Mesendoderm (in vitro differentiated cells): ENCODE measurements around the gene FAM13A.
A peak's percentile ranks its signal among the peaks of the same experiment; 100 is the strongest.

ENCODE experiments used
- DNase-seq: peaks from one replicate; pipeline ENCODE4 v3.0.0; 2013
- H2AK5ac ChIP-seq: 2 replicates; pipeline ENCODE4 v1.6.1; 2013; ENCODE audit warnings: low read length, inconsistent platforms
- H2BK120ac ChIP-seq: 2 replicates; pipeline ENCODE4 v1.6.1; 2013; ENCODE audit warnings: low read depth, mild to moderate bottlenecking, low read length, moderate library complexity, mixed read lengths
- H2BK15ac ChIP-seq: replicated peaks from 2 replicates; pipeline ENCODE4 v1.6.1; 2013; ENCODE audit warnings: low read depth, mild to moderate bottlenecking, moderate library complexity
- H2BK5ac ChIP-seq: 2 replicates; pipeline ENCODE4 v1.6.1; 2013; ENCODE audit warnings: low read length, inconsistent platforms
- H3K18ac ChIP-seq: 2 replicates; pipeline ENCODE4 v1.6.1; 2013; ENCODE audit warnings: mild to moderate bottlenecking, low read length, mixed read lengths
- H3K23ac ChIP-seq: one replicate; pipeline ENCODE4 v1.6.1; 2013; ENCODE audit warnings: low read length
- H3K27ac ChIP-seq: 2 replicates; pipeline ENCODE4 v1.5.1; 2013; ENCODE audit warnings: low read depth, mild to moderate bottlenecking, inconsistent platforms, low read length, moderate library complexity
- H3K27me3 ChIP-seq: 2 replicates; pipeline ENCODE4 v1.6.1; 2013; ENCODE audit warnings: low read length, control low read depth, mild to moderate bottlenecking, inconsistent platforms; ENCODE audit not compliant: insufficient read depth, poor library complexity
- H3K36me3 ChIP-seq: 2 replicates; pipeline ENCODE4 v1.6.1; 2013; ENCODE audit warnings: low read length, inconsistent platforms; ENCODE audit not compliant: control insufficient read depth, insufficient read depth
- H3K4ac ChIP-seq: one replicate; pipeline ENCODE4 v1.6.1; 2013; ENCODE audit warnings: low read depth, mild to moderate bottlenecking, low read length, moderate library complexity
- H3K4me1 ChIP-seq: 2 replicates; pipeline ENCODE4 v1.6.1; 2013; ENCODE audit warnings: low read depth, low read length, inconsistent platforms; ENCODE audit not compliant: control insufficient read depth
- H3K4me2 ChIP-seq: 2 replicates; pipeline ENCODE4 v1.6.1; 2013; ENCODE audit warnings: low read length
- H3K4me3 ChIP-seq: 2 replicates; pipeline ENCODE4 v1.5.1; 2013; ENCODE audit warnings: mild to moderate bottlenecking, low read length
- H3K56ac ChIP-seq: one replicate; pipeline ENCODE4 v1.6.1; 2013; ENCODE audit warnings: low read length
- H3K79me1 ChIP-seq: 2 replicates; pipeline ENCODE4 v1.6.1; 2013; ENCODE audit warnings: low read length, inconsistent platforms
- H3K79me2 ChIP-seq: 2 replicates; pipeline ENCODE4 v1.6.1; 2013; ENCODE audit warnings: mild to moderate bottlenecking, low read length; ENCODE audit not compliant: control insufficient read depth, insufficient read depth
- H3K9ac ChIP-seq: 2 replicates; pipeline ENCODE4 v1.6.1; 2013; ENCODE audit warnings: low read length, inconsistent platforms
- H4K5ac ChIP-seq: one replicate; pipeline ENCODE4 v1.6.1; 2013; ENCODE audit warnings: low read length
- H4K8ac ChIP-seq: one replicate; pipeline ENCODE4 v1.6.1; 2013; ENCODE audit warnings: low read depth, mild to moderate bottlenecking, control low read depth, low read length, moderate library complexity
- WGBS: extraction: QIAGEN DNeasy Blood & Tissue Kit; methylation state at CpG from one replicate; pipeline ENCODE4 v1.1.7; 2013; ENCODE audit warnings: low lambda C conversion rate, missing lambda C conversion rate; ENCODE audit not compliant: insufficient coverage; ENCODE audit errors: extremely low coverage; 5-methylcytosine and 5-hydroxymethylcytosine counted together

Gene FAM13A

DNA sequence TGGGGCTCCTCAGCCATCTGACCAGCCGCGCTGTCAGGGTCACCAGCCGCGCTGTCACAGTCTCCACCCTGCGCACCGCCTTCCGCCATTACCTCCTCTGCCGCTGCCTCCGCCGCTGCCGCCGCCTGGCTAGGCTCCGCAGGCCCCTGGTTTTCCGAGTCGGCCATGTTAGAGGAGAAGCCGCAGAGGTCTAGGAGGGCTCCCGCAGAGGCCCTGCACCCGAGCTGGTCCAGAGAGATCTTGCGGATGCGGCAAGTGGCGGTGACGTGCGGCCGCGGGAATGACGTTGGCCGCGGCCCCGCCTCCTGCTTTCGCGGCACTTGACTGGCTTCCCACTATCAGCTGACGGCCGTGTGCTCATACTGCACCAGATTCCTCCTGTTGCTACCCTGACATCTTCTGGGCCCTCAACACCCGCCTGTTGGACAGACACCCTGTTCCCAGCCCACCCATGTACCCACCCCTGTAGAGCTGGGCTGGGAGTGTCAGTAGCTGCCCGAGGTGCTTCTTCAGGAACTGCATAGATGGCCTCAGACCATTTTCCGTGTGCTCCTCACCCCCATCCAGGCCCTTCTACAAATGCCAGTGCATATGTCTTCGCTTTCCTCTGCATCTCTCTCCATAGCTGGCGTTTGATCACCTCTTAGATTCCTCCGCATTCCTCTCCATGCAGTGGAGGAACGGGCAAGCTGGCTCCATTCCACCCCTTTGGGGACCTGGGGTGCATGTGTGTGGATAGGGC lies 359.2 kb downstream of the FAM13A start, which contains the start of gene NAP1L5:
NAP1L5 (minus strand) TSS at position 242 of the 742 bp plus-strand sequence; CDS start at position 167, 75 bp downstream.
- DNase-seq = peak; percentile 63
- H3K56ac ChIP-seq = peak within 1 kb of the TSS; percentile 9
- no peaks in the 10 kb centered on the region for H3K27me3 ChIP-seq
- H4K8ac ChIP-seq = no peak within 1 kb of the TSS
- no peaks in the 10 kb centered on the region for H3K4me1 ChIP-seq
- no peak within 1 kb of the TSS for H2BK120ac ChIP-seq
- H2BK15ac ChIP-seq = no peak within 1 kb of the TSS
- H3K4ac ChIP-seq = no peak within 1 kb of the TSS
- H3K23ac ChIP-seq = no peak within 1 kb of the TSS
- no peak within 1 kb of the TSS for H2AK5ac ChIP-seq
- peak within 1 kb of the TSS; percentile 56 for H3K4me2 ChIP-seq
- peak within 1 kb of the TSS; percentile 9 for H3K9ac ChIP-seq
- no peak within 1 kb of the TSS for H3K18ac ChIP-seq
- H4K5ac ChIP-seq = no peak within 1 kb of the TSS
- H2BK5ac ChIP-seq = no peak within 1 kb of the TSS
- no CpG with 5 or more reads among the region's 40 CpGs for WGBS
- no peak within 1 kb of the TSS for H3K27ac ChIP-seq
- H3K79me2 ChIP-seq = no peaks in the 10 kb centered on the region
- H3K79me1 ChIP-seq = no peaks in the 10 kb centered on the region
- H3K4me3 ChIP-seq = peak within 1 kb of the TSS; percentile 53
- no peaks in the 10 kb centered on the region for H3K36me3 ChIP-seq

DNA sequence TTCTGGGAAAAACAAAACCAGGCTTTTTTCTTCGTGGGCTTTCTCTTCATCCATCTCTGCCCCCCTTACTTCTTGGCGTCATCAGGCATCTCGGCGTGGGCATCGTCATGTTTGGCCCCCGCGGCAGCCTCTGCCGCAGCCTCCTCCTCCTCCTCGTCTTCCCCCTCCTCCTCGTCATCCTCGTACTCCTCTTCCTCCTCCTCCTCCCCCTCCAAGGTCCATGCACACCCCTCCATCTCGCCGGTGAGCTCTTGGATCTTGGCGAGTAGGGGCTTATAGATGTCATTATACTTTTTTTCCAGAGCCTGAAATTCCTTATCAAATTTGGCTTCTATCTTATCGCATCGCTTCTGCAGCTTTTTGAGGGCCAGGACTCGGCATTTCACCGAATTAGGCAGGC lies 359.8 kb downstream of the FAM13A start:
- no peak for DNase-seq
- no peaks in the 10 kb centered on the region for H3K79me1 ChIP-seq
- no peaks in the 10 kb centered on the region for H3K27me3 ChIP-seq
- no peak overlapping the region for H2BK15ac ChIP-seq
- no peak overlapping the region for H3K23ac ChIP-seq
- no peaks in the 10 kb centered on the region for H3K4me1 ChIP-seq
- no peak overlapping the region for H2BK5ac ChIP-seq
- no CpG with 5 or more reads among the region's 18 CpGs for WGBS
- H3K27ac ChIP-seq = no peak overlapping the region
- peak overlapping the region; percentile 9 for H3K56ac ChIP-seq
- peak overlapping the region; percentile 56 for H3K4me2 ChIP-seq
- H3K4me3 ChIP-seq = peak overlapping the region; percentile 53
- H3K4ac ChIP-seq = no peak overlapping the region
- no peaks in the 10 kb centered on the region for H3K79me2 ChIP-seq
- no peak overlapping the region for H2BK120ac ChIP-seq
- no peak overlapping the region for H3K18ac ChIP-seq
- no peak overlapping the region for H4K5ac ChIP-seq
- no peak overlapping the region for H2AK5ac ChIP-seq
- no peaks in the 10 kb centered on the region for H3K36me3 ChIP-seq
- peak overlapping the region; percentile 9 for H3K9ac ChIP-seq
- H4K8ac ChIP-seq = no peak overlapping the region

DNA sequence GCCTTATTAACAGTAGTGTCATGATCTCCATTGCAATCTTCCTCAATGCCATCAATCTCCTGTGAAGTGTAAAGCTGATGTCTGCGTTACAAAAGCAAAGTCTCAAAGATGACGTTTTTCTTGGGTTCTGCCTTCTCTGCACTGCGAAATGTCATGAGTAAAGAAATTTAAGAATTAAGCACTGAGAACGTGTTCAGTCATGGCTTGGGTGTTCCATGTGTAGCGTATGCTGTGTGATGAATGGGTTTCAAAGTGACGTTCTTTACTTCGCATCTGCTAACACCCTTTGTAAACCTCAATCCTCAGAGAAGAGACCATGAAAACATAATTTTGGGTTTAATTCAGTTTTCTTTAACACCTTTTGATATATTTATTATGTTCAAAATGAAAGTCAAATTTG lies 360.4 kb downstream of the FAM13A start:
- no peak for DNase-seq
- no CpG with 5 or more reads among the region's 7 CpGs for WGBS
- H3K4me1 ChIP-seq = no peaks in the 10 kb centered on the region
- no peak overlapping the region for H3K27ac ChIP-seq
- no peak overlapping the region for H3K56ac ChIP-seq
- no peak overlapping the region for H2BK120ac ChIP-seq
- no peaks in the 10 kb centered on the region for H3K79me2 ChIP-seq
- no peak overlapping the region for H4K5ac ChIP-seq
- no peaks in the 10 kb centered on the region for H3K79me1 ChIP-seq
- H3K4ac ChIP-seq = no peak overlapping the region
- H3K4me3 ChIP-seq = no peak overlapping the region
- no peak overlapping the region for H3K18ac ChIP-seq
- H4K8ac ChIP-seq = no peak overlapping the region
- no peak overlapping the region for H2AK5ac ChIP-seq
- no peak overlapping the region for H2BK5ac ChIP-seq
- H3K36me3 ChIP-seq = no peaks in the 10 kb centered on the region
- no peak overlapping the region for H2BK15ac ChIP-seq
- no peaks in the 10 kb centered on the region for H3K27me3 ChIP-seq
- H3K9ac ChIP-seq = no peak overlapping the region
- H3K23ac ChIP-seq = no peak overlapping the region
- H3K4me2 ChIP-seq = no peak overlapping the region

DNA sequence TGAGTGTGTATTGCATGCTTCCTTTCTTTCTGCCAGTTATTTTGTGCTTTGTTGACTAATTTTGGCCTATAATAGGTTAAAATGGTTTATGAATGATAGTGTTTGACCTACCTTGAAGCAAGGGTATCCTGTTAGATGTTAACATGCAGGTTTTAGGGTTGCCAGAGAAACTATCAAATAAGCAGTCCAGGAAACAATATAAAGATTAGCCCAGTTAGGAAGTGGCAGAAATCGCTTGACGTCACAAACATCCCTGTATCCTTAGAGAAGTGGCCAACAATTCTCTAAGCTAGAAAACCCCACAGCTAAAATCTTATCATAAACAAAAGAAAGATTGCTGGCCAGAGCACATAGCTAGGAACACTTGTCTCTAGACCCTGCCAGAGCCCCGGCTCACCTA lies 363.2 kb downstream of the FAM13A start:
- H3K56ac ChIP-seq = no peak overlapping the region
- H4K8ac ChIP-seq = no peak overlapping the region
- H3K9ac ChIP-seq = no peak overlapping the region
- no peak overlapping the region for H3K4me2 ChIP-seq
- no peak overlapping the region for H3K27ac ChIP-seq
- WGBS = no CpG with 5 or more reads among the region's 3 CpGs
- no peak overlapping the region for H3K4me3 ChIP-seq
- H3K23ac ChIP-seq = no peak overlapping the region
- no peak overlapping the region for H2BK5ac ChIP-seq
- H2AK5ac ChIP-seq = no peak overlapping the region
- H3K36me3 ChIP-seq = no peaks in the 10 kb centered on the region
- no peak overlapping the region for H3K4ac ChIP-seq
- no peak overlapping the region for H3K18ac ChIP-seq
- H2BK120ac ChIP-seq = no peak overlapping the region
- H2BK15ac ChIP-seq = no peak overlapping the region
- no peak for DNase-seq
- no peaks in the 10 kb centered on the region for H3K79me2 ChIP-seq
- H3K79me1 ChIP-seq = no peaks in the 10 kb centered on the region
- H3K27me3 ChIP-seq = no peaks in the 10 kb centered on the region
- no peaks in the 10 kb centered on the region for H3K4me1 ChIP-seq
- H4K5ac ChIP-seq = no peak overlapping the region

DNA sequence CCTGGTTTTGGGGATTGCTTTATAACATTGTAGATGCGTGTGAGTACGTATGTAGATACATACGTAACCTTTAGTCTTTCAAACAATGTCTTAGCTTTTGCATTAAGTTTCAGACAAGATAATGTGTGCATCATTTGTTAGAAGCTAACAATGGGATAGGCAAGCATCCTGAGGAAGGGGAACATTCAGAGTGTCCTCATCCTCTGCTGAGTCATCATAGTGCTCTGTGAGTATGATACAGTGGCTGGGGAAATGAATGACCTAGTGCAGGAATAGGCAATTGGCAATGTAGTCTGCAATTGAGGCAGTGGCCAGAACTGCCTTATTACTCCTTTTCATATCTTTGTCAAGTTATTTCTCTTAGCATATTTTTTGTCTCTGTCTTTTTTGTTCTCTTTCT lies 366.6 kb downstream of the FAM13A start:
- H3K9ac ChIP-seq = no peak overlapping the region
- no peak overlapping the region for H3K56ac ChIP-seq
- H4K8ac ChIP-seq = no peak overlapping the region
- peak; percentile 29 for DNase-seq
- H3K4me1 ChIP-seq = no peaks in the 10 kb centered on the region
- H3K4me2 ChIP-seq = no peak overlapping the region
- no peak overlapping the region for H3K27ac ChIP-seq
- no peaks in the 10 kb centered on the region for H3K27me3 ChIP-seq
- H2BK120ac ChIP-seq = no peak overlapping the region
- H3K18ac ChIP-seq = no peak overlapping the region
- H2BK15ac ChIP-seq = no peak overlapping the region
- WGBS = no CpG with 5 or more reads among the region's 3 CpGs
- no peaks in the 10 kb centered on the region for H3K79me1 ChIP-seq
- no peaks in the 10 kb centered on the region for H3K36me3 ChIP-seq
- H2BK5ac ChIP-seq = no peak overlapping the region
- no peak overlapping the region for H2AK5ac ChIP-seq
- H3K23ac ChIP-seq = no peak overlapping the region
- no peak overlapping the region for H3K4ac ChIP-seq
- no peak overlapping the region for H3K4me3 ChIP-seq
- no peak overlapping the region for H4K5ac ChIP-seq
- H3K79me2 ChIP-seq = no peaks in the 10 kb centered on the region

DNA sequence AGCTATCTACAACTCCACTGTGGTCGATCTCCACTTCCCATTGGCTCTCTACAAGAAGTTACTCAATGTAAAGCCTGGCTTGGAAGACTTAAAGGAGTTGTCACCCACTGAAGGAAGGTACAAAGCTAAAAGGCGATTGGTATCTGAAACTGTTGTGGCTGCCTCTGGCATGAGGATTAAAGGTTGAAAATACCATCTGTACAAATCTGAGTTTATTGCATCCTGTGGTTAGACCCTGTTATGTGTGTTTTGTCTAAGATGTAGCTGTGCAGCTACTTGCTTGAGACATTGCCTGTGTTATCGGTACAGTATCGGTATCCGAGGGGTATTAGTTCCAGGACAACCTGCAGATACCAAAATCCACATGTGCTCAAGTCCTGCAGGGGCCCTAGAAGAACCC lies 375.8 kb downstream of the FAM13A start:
- H3K9ac ChIP-seq = no peak overlapping the region
- no peak overlapping the region for H2AK5ac ChIP-seq
- no peaks in the 10 kb centered on the region for H3K79me1 ChIP-seq
- no peak overlapping the region for H3K18ac ChIP-seq
- no peak overlapping the region for H3K56ac ChIP-seq
- H3K79me2 ChIP-seq = no peaks in the 10 kb centered on the region
- no peaks in the 10 kb centered on the region for H3K27me3 ChIP-seq
- no peak overlapping the region for H3K27ac ChIP-seq
- no peak overlapping the region for H2BK120ac ChIP-seq
- H3K23ac ChIP-seq = no peak overlapping the region
- H3K4ac ChIP-seq = no peak overlapping the region
- no peak overlapping the region for H2BK5ac ChIP-seq
- no peak overlapping the region for H4K8ac ChIP-seq
- no peak for DNase-seq
- no peak overlapping the region for H3K4me3 ChIP-seq
- no peak overlapping the region for H4K5ac ChIP-seq
- no peak overlapping the region for H3K4me2 ChIP-seq
- no CpG with 5 or more reads among the region's 5 CpGs for WGBS
- H3K4me1 ChIP-seq = no peaks in the 10 kb centered on the region
- H2BK15ac ChIP-seq = no peak overlapping the region
- H3K36me3 ChIP-seq = no peaks in the 10 kb centered on the region
